Measurements from ENCODE around the gene ANKRD44. TPM values are rescaled to one million over a fixed set of nuclear protein-coding genes. Genes with fewer than 3 reads are reported as not detected.
"Not testable (repeated sequence)": the region's sequence is repeated elsewhere in the genome, so short reads cannot be mapped to it uniquely, and the experiment has no call there.

Gene ANKRD44
- total and polyA plus RNA-seq, 8 donors, result 23.2 to 52.6 (median 29.8) TPM

- Histone ChIP-seq H3K4me1 (peaks cover 0 to 63% of the 10 kb centered on the region in 2 donors), H3K36me3 (no peaks in the 10 kb centered on the region), H3K27ac (peak overlapping the region in 1 of 2 donors; percentile 76), H3K4me3 (no peak overlapping the region), H3K27me3 (no peaks in the 10 kb centered on the region), H3K9me3 (no peaks in the 10 kb centered on the region)
- intact Hi-C loops (cut with DNase I), result no loop called here
- ATAC-seq (no peak), DNase-seq (no peak)
- TF ChIP-seq, protein P1, sequence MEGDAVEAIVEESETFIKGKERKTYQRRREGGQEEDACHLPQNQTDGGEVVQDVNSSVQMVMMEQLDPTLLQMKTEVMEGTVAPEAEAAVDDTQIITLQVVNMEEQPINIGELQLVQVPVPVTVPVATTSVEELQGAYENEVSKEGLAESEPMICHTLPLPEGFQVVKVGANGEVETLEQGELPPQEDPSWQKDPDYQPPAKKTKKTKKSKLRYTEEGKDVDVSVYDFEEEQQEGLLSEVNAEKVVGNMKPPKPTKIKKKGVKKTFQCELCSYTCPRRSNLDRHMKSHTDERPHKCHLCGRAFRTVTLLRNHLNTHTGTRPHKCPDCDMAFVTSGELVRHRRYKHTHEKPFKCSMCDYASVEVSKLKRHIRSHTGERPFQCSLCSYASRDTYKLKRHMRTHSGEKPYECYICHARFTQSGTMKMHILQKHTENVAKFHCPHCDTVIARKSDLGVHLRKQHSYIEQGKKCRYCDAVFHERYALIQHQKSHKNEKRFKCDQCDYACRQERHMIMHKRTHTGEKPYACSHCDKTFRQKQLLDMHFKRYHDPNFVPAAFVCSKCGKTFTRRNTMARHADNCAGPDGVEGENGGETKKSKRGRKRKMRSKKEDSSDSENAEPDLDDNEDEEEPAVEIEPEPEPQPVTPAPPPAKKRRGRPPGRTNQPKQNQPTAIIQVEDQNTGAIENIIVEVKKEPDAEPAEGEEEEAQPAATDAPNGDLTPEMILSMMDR (IDR thresholded peaks at IDR 0.05), result no peak
These were observed 69.4 kb downstream of the ANKRD44 start for GRCh38 chr2:197241153-197241552.

DNA sequence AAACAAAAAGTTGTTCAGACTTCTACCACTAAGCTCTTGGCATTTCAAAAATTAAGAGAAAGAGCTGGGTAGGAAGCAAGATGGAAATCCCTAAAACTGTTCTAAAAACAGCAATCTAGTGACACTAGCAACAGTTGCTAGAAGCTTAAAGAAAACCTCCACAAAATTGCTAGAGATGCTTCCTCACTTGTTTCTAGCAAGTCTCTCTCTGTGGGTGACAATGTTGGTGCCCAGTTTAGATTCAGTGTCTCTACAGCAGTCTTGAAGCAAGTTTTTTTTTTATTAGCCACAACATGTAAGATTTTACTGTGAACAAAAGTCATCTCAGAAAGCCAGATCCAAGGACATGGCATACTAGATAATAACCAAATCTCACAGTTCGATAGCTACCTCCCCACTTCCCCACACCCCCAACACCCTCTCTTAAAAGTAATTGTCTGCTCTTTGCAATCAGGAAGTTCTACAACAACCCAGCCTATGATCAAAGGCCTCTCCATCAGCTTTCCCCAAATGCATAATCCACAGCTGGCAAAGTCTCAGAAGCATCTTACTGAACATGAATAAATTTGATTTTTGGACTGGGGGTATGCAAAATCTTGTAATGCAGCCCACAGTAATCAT, 70.0 kb downstream of the ANKRD44 start:
- Histone ChIP-seq H3K4me3 (no peak overlapping the region), H3K36me3 (no peaks in the 10 kb centered on the region), H3K27ac (peak overlapping the region in 1 of 2 donors; percentile 76), H3K4me1 (peaks cover 0 to 69% of the 10 kb centered on the region in 2 donors), H3K27me3 (no peaks in the 10 kb centered on the region), H3K9me3 (no peaks in the 10 kb centered on the region)
- DNase-seq (no peak), ATAC-seq (no peak)
- intact Hi-C loops (cut with DNase I), result no loop called here
- TF ChIP-seq, protein P1 (IDR thresholded peaks at IDR 0.05), result no peak

DNA sequence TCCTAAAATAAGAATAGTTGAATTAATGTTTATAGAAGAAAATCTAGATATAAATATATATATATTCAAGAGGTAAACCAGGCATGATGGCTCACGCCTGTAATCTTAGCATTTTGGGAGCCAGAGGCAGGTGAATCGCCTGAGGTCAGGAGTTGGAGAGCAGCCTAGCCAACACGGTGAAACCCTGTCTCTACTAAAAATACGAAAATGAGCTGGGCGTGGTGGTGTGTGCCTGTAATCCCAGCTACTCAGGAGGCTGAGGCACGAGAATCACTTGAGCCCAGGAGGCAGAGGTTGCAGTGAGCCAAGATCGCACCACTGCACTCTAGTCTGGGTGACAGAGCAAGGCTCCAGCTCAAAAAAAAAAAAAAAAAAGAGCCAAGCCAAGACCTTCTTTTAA, 70.6 kb downstream of the ANKRD44 start:
- intact Hi-C loops (cut with DNase I); H3K27me3 ChIP-seq; H3K9me3 ChIP-seq; ATAC-seq; H3K36me3 ChIP-seq; H3K4me3 ChIP-seq; DNase-seq: not testable (repeated sequence)
- peaks cover 0 to 69% of the 10 kb centered on the region in 2 donors for H3K4me1 ChIP-seq
- H3K27ac ChIP-seq, result peak overlapping the region in 1 of 2 donors; percentile 76

DNA sequence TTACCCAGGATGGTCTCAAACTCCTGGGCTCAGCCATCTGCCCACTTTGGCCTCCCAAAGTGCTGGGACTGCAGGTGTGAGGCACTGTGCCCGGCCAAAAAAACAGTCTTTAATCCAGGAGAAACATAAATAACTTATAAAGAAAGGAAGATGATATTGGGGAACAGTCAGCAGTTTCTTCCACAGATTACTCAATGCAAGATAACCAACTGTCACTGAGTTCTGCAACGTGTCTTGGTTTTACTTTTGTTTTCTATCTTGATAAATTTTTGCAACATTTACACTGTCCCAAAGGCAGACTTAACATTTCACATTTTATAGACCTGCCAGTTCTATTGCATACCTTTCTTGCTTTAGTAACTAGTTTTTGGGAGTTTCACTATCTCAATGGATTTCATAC, 71.1 kb downstream of the ANKRD44 start:
- Histone ChIP-seq H3K9me3 (no peaks in the 10 kb centered on the region), H3K27ac (peak overlapping the region; percentile 54 to 76), H3K36me3 (no peaks in the 10 kb centered on the region), H3K27me3 (no peaks in the 10 kb centered on the region), H3K4me3 (peak overlapping the region in 1 of 2 donors; percentile 9), H3K4me1 (peaks cover 0 to 69% of the 10 kb centered on the region in 2 donors)
- ATAC-seq (peak; percentile 68), DNase-seq (no peak)
- intact Hi-C loops (cut with DNase I), result no loop called here
- TF ChIP-seq, protein P1 (IDR thresholded peaks at IDR 0.05), result no peak

DNA sequence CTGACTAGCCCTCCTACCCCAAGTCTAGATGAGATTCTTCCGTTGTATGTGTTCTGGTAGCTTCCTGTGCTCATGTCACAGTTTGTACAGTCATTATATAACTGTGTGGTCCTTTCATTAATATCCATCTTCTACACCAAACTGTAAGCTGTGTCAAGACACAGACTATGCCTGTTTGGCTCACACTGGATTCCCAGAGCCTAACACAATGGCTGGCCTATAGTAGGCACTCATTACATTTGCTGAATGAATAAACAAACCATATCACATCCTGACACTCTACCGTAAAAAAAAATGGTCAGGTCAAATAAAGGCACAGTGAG, 72.6 kb downstream of the ANKRD44 start:
- DNase-seq, result no peak
- intact Hi-C loops (cut with DNase I), result no loop called here
- Histone ChIP-seq H3K4me1 (peaks cover 4 to 82% of the 10 kb centered on the region in 2 donors), H3K36me3 (no peaks in the 10 kb centered on the region), H3K27me3 (no peaks in the 10 kb centered on the region), H3K9me3 (no peaks in the 10 kb centered on the region), H3K4me3 (no peak overlapping the region), H3K27ac (peak overlapping the region in 1 of 2 donors; percentile 76)
- ATAC-seq, result no peak
- TF ChIP-seq, protein P1 (IDR thresholded peaks at IDR 0.05), result no peak

Measured in left lung (tissue), 10 donors.